ENCODE measurements around the gene COL8A2.

GRCh38 chr1:36143424-36143823 is 18.4 kb upstream of the COL8A2 start:
- TF ChIP-seq CTCF (conservative IDR thresholded peaks at IDR 0.05; ENCODE audit: low read length), result no peak
- TF ChIP-seq EZH2phosphoT487 (IDR thresholded peaks at IDR 0.05; ENCODE audit: borderline replicate concordance), result no peak
